PC-3 (cell line): Measurements from ENCODE around the gene VPS50. TPM values are rescaled to one million over a fixed set of nuclear protein-coding genes. Genes with fewer than 3 reads are reported as not detected.

ENCODE experiments used
- ATAC-seq: fragments of 200-7000 bp; cut with Tn5 transposase; 2 replicates; pipeline ENCODE4 v1.9.1; 2020; ENCODE audit warnings: mild to moderate bottlenecking, moderate library complexity
- BruUV-seq: library from RNA; stranded (reverse); fragments of 400-500 nt; replicated peaks from 2 replicates; lab custom pipeline; 2021; lab: Mats Ljungman, UMichigan
- CTCF ChIA-PET: fragments of 300-600 bp; sonication (Branson Sonifier 250); formaldehyde crosslinking; loops from one replicate; lab custom pipeline; 2022; ENCODE audit warnings: antibody characterized with exemption; lab: Charles Lee
- POLR2A ChIA-PET: fragments of 300-600 bp; sonication (Branson Sonifier 250); formaldehyde crosslinking; loops from one replicate; lab custom pipeline; 2022; ENCODE audit warnings: antibody characterized with exemption; ENCODE audit not compliant: unreplicated experiment; lab: Charles Lee
- DNase-seq: peaks from one replicate; pipeline ENCODE4 v3.0.0-alpha.2; 2015
- H2AFZ ChIP-seq: fragments of 300-600 bp; sonication (generic); 2 replicates; pipeline ENCODE4 v1.6.0; 2016; ENCODE audit warnings: antibody characterized with exemption, low read length
- H3F3A ChIP-seq: fragments of 300-600 bp; sonication (generic); one replicate; pipeline ENCODE4 v1.6.0; 2017; ENCODE audit warnings: antibody characterized with exemption, low read length, control low read depth, mild to moderate bottlenecking; ENCODE audit not compliant: unreplicated experiment
- H3K27ac ChIP-seq: fragments of 300-600 bp; sonication (generic); 2 replicates; pipeline ENCODE4 v1.5.1; 2016; ENCODE audit warnings: mild to moderate bottlenecking, low read length
- H3K27me3 ChIP-seq: fragments of 300-600 bp; sonication (generic); 2 replicates; pipeline ENCODE4 v1.6.1; 2016; ENCODE audit warnings: low read length, mixed read lengths
- H3K36me3 ChIP-seq: fragments of 300-600 bp; sonication (generic); 2 replicates; pipeline ENCODE4 v1.6.1; 2016; ENCODE audit warnings: low read depth, mixed run types, low read length, mixed read lengths
- H3K4me1 ChIP-seq: fragments of 300-600 bp; sonication (generic); 2 replicates; pipeline ENCODE4 v1.5.1; 2016; ENCODE audit warnings: low read length; ENCODE audit not compliant: insufficient read depth
- H3K4me2 ChIP-seq: fragments of 300-600 bp; sonication (generic); 2 replicates; pipeline ENCODE4 v1.6.0; 2016; ENCODE audit warnings: low read length
- H3K4me3 ChIP-seq: fragments of 300-600 bp; sonication (generic); 2 replicates; pipeline ENCODE4 v1.5.1; 2016; ENCODE audit warnings: mild to moderate bottlenecking, low read length, mixed read lengths
- H3K79me2 ChIP-seq: fragments of 300-600 bp; sonication (generic); 2 replicates; pipeline ENCODE4 v1.6.1; 2017; ENCODE audit warnings: low read length, mixed read lengths
- H3K9ac ChIP-seq: fragments of 300-600 bp; sonication (generic); 2 replicates; pipeline ENCODE4 v1.6.0; 2016; ENCODE audit warnings: mild to moderate bottlenecking, low read length
- H3K9me2 ChIP-seq: fragments of 300-600 bp; sonication (generic); replicated peaks from 2 replicates; pipeline ENCODE4 v1.6.1; 2016; ENCODE audit warnings: mixed run types, low read length, mixed read lengths
- H3K9me3 ChIP-seq: fragments of 300-600 bp; sonication (generic); 2 replicates; pipeline ENCODE4 v1.6.1; 2016; ENCODE audit warnings: low read length, mixed read lengths
- H4K20me1 ChIP-seq: fragments of 300-600 bp; sonication (generic); 2 replicates; pipeline ENCODE4 v1.6.1; 2016; ENCODE audit warnings: low read length, mixed read lengths
- CTCF ChIP-seq: fragments of 300-600 bp; sonication (generic); conservative IDR thresholded peaks from 2 replicates; pipeline ENCODE4 v1.5.1; 2017; ENCODE audit warnings: antibody characterized with exemption, low read depth, mild to moderate bottlenecking, low read length
- EZH2 ChIP-seq: fragments of 300-600 bp; sonication (generic); IDR thresholded peaks from one replicate; pipeline ENCODE4 v1.6.1; 2017; ENCODE audit warnings: antibody characterized with exemption, mild to moderate bottlenecking, low read length; ENCODE audit not compliant: unreplicated experiment
- EZH2phosphoT487 ChIP-seq: fragments of 300-600 bp; sonication (generic); IDR thresholded peaks from 2 replicates; pipeline ENCODE4 v1.6.1; 2018; ENCODE audit warnings: mild to moderate bottlenecking, antibody characterized with exemption, low read length, borderline replicate concordance
- intact Hi-C: fragments of 100-400 bp; cut with micrococcal nuclease; formaldehyde crosslinking; loops from 2 replicates; pipeline ENCODE4 v1.9.0; 2023
- total RNA-seq: library from RNA; depleted of rRNA; stranded (reverse); fragments of >200 nt; gene quantifications from 2 replicates; pipeline ENCODE4 v1.2.3, GENCODE V29; 2014

VPS50 gene
- total RNA-seq, 1 experiment from 2014 or later = 16.7 TPM

GRCh38 chr7:93402944-93403343 lies 170.8 kb downstream of the VPS50 start:
- H4K20me1 ChIP-seq = no peaks in the 10 kb centered on the region
- H3K36me3 ChIP-seq = no peaks in the 10 kb centered on the region
- H3K9me2 ChIP-seq = no peaks in the 10 kb centered on the region
- H3K79me2 ChIP-seq = no peaks in the 10 kb centered on the region
- H3K9ac ChIP-seq = no peak overlapping the region
- 0 out of 2 replicates have a peak, but pooled peaks cover 5% of the 10 kb centered on the region for H3K27me3 ChIP-seq
- H3K9me3 ChIP-seq = 0 out of 2 replicates have a peak, but pooled peaks cover 5% of the 10 kb centered on the region
- BruUV-seq = no TSS peak
- ATAC-seq (no peak), DNase-seq (no peak)
- no peaks in the 10 kb centered on the region for H3F3A ChIP-seq
- intact Hi-C loops = no loop called here
- H3K4me1 ChIP-seq = no peaks in the 10 kb centered on the region
- H3K27ac ChIP-seq = no peak overlapping the region
- no peak overlapping the region for H2AFZ ChIP-seq
- ChIA-PET POLR2A (no interaction called here), CTCF (no interaction called here)
- no peak for TF ChIP-seq EZH2
- TF ChIP-seq EZH2phosphoT487 = no peak
- no peak for TF ChIP-seq CTCF
- no peak overlapping the region for H3K4me3 ChIP-seq
- H3K4me2 ChIP-seq = no peak overlapping the region

GRCh38 chr7:93407239-93407638 lies 175.1 kb downstream of the VPS50 start:
- intact Hi-C loops = no loop called here
- Histone ChIP-seq H3K9ac (no peak overlapping the region), H3K9me3 (0 out of 2 replicates have a peak, but pooled peaks cover 5% of the 10 kb centered on the region), H3K79me2 (no peaks in the 10 kb centered on the region), H3K27me3 (peaks cover 20% of the 10 kb centered on the region), H3K36me3 (no peaks in the 10 kb centered on the region), H3F3A (no peaks in the 10 kb centered on the region), H3K27ac (no peak overlapping the region), H2AFZ (no peak overlapping the region), H3K4me2 (no peak overlapping the region), H3K9me2 (no peaks in the 10 kb centered on the region), H3K4me1 (no peaks in the 10 kb centered on the region), H4K20me1 (no peaks in the 10 kb centered on the region), H3K4me3 (no peak overlapping the region)
- ChIA-PET POLR2A (no interaction called here), CTCF (no interaction called here)
- DNase-seq (no peak), ATAC-seq (no peak)
- TF ChIP-seq EZH2phosphoT487 = no peak
- no peak for TF ChIP-seq CTCF
- no peak for TF ChIP-seq EZH2
- no TSS peak for BruUV-seq

GRCh38 chr7:93409324-93409723 lies 177.2 kb downstream of the VPS50 start:
- Histone ChIP-seq H3K4me3 (no peak overlapping the region), H3K79me2 (no peaks in the 10 kb centered on the region), H3K9ac (no peak overlapping the region), H4K20me1 (no peaks in the 10 kb centered on the region), H3K4me1 (no peaks in the 10 kb centered on the region), H3K9me3 (0 out of 2 replicates have a peak, but pooled peaks cover 5% of the 10 kb centered on the region), H3K4me2 (no peak overlapping the region), H3F3A (no peaks in the 10 kb centered on the region), H2AFZ (no peak overlapping the region), H3K27ac (no peak overlapping the region), H3K9me2 (no peaks in the 10 kb centered on the region), H3K27me3 (peaks cover 24% of the 10 kb centered on the region), H3K36me3 (no peaks in the 10 kb centered on the region)
- ChIA-PET POLR2A (no interaction called here), CTCF (no interaction called here)
- BruUV-seq = no TSS peak
- no peak for TF ChIP-seq EZH2
- no peak for TF ChIP-seq CTCF
- TF ChIP-seq EZH2phosphoT487 = no peak
- DNase-seq (no peak), ATAC-seq (no peak)
- intact Hi-C loops = no loop called here
